HG02642 (cell line): ENCODE results near the gene ACSM5.
"Not testable (repeated sequence)": the region's sequence is repeated elsewhere in the genome, so short reads cannot be mapped to it uniquely, and the experiment has no call there.

Experiments
- ATAC-seq: cut with Tn5 transposase; IDR thresholded peaks from one replicate; pipeline ENCODE4 v1.9.1; 2021; ENCODE audit warnings: mild to moderate bottlenecking; ENCODE audit not compliant: unreplicated experiment, poor library complexity

The ACSM5 gene

DNA sequence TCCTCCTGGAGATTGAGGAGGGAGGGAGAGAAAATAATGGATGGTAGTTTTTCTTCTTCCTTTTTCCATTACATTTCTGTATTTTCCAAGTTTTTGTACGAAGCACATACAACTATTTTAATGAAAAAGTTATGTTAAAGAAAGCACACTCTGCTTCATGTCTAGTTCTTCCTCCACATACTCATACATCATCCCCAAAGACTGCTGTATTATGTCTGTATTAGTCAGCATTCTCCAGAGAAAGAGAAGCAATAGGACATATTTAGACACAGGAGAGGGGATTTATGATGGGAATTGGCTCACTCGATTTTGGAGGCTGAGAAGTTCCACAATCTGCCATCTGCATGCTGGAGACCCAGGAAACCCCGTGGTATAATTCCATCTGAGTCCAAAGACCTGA lies 31.9 kb downstream of the ACSM5 start:
- no peak for ATAC-seq

DNA sequence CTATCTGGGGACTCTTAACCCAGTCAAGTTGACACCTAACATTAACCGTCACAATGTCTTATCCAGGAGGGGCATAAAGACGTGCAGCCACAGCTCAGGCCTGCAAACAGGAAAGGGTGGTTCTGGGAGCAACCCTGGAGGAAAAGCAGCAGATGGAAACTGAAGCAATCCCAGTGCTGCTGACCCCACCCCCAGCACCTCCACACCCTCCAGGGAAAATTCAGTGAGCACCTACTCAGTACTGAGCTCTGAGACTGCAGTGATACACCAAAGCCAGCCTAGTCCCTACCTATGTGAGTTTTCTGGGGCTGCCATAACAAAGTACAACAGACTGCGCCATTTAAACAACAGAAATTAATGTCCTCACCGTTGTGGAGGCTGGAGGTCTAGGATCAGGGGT lies 32.5 kb downstream of the ACSM5 start:
- not testable (repeated sequence) for ATAC-seq

- not testable (repeated sequence) for ATAC-seq
Observed at GRCh38 chr16:20446652-20447393, 37.5 kb downstream of the ACSM5 start.

GRCh38 chr16:20451364-20451763 lies 42.0 kb downstream of the ACSM5 start, which contains the start of gene ACSM2A:
Gene ACSM2A, plus strand, starts transcription at chr16:20451521. Its CDS starts 8,594 bp downstream, at chr16:20460115.
- ATAC-seq: not testable (repeated sequence)

- not testable (repeated sequence) for ATAC-seq
Observed at GRCh38 chr16:20453633-20454032, 44.3 kb downstream of the ACSM5 start.

- ATAC-seq: not testable (repeated sequence)
Observed at GRCh38 chr16:20459227-20459626, 49.9 kb downstream of the ACSM5 start.

- ATAC-seq: not testable (repeated sequence)
Observed at GRCh38 chr16:20460313-20460712, 51.0 kb downstream of the ACSM5 start.

DNA sequence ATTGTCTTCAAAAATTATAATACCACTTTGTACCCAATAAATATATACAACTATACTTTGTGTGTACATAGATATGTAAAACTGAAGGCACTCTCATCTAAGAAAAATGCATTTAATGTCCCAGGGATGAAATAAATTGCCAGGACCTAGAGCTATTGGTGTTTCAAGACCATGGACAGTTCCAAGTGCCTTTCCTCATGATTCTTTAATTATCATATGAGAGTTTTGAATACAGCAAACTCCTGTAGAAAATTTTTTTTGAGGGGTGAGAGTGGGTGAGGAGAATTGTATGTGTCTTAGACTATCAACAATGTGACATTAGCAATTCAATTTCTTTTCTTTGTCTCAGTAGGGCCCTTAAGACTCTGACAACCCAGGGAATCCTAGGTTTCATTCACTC lies 59.6 kb downstream of the ACSM5 start:
- not testable (repeated sequence) for ATAC-seq

DNA sequence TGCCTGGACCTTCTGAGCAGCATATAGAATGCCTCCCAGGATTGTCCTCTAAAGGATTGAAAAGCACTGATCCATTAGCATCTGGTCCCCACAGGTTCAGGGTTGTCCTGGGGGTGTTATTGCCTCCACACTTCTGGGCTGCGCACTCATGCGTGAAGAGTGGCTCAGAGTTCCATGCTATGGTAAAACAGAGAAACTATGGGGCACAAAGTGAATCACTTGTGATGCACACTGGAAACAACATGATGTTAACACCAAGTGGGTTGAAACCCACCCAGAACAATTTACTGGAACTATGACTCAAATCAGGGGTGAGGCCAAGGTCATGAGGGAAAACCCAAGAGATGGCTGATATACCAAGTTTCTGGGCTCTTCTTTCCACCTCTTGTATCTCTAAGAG lies 60.6 kb downstream of the ACSM5 start:
- ATAC-seq: not testable (repeated sequence)

DNA sequence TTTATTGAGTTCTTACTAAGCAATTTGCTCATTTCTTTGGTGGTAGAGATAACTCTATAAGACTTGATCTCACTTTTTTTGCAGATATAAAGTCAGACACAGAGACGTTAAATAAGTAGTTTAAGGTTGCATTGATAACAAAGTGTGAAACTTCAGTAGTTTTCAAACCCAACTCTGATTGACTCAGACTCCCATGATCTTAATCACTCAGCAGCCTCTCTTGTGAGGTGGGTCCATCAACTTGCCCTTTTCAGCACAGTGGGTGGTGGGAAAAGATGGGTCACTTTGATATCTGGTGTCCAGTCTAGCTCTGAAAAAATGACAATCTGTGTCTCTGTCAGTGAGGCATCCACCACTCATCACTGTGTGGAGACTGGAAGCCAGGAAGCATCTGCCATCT lies 61.4 kb downstream of the ACSM5 start:
- not testable (repeated sequence) for ATAC-seq

- ATAC-seq: not testable (repeated sequence)
Observed at GRCh38 chr16:20477188-20477744, 67.9 kb downstream of the ACSM5 start.

DNA sequence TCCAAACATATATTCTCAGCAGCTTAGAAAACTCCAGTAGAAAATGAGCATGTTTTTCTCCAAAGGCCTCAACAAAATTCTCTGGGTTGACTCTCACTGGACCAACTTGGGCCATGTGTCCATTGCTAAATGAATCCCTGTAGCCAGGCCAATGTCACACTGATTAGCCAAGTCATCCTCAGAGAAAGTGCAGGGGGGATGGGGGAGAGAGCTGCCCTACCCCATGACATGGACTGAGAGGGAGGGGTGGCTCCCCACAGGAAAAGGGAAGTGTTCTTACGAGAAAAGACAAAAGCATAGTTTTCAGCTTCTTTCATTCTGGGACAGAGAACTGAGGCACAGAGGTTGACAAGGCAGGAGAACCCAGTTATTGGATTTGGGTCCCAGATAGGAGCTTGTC lies 74.7 kb downstream of the ACSM5 start:
- ATAC-seq: not testable (repeated sequence)

DNA sequence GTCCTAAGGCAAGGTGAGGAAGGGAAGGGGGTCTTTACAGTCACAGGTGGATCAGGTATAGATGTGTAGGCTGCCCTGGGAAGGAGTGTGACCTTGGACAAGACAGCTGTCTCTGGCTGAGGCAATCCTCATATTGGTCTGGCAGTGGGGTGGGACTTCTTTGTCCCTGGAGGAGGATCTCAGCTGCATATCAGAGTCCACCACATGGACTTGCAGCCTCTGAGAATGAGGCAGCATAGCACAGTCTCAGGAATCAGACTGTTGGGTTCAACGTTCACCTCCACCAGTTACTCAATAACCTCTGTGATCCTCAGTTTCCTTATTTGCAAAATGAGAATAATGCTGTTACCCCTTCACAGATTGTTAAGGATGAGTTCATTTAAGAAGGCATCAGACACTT lies 75.4 kb downstream of the ACSM5 start:
- ATAC-seq: no peak

DNA sequence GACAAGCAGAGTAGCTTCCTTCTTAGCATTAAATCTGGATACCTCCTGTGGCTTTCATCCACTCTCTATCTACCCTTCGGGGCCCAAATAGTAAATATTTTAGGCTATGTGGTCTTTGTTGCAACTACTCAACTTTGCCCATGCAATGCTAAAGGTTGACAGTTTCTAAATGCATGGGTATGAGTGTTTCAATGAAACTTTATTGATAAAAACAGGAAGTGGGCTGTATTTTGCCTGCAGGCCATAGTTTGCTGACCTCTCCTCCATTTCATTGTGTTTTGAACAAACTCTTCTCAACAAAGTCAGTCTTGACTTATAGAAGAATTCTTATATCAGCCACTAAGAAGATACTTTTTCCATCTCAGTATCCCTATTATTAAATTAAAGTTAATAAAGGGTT lies 76.1 kb downstream of the ACSM5 start:
- ATAC-seq: no peak
